Ishikawa (cell line): ENCODE measurements around the gene MAP1B.

ENCODE experiments used
- CEBPB ChIP-seq: IDR thresholded peaks from 2 replicates; pipeline ENCODE4 v1.6.1; 2012
- CREB1 ChIP-seq: IDR thresholded peaks from 2 replicates; pipeline ENCODE4 v1.6.1; 2012; ENCODE audit warnings: low read depth
- EP300 ChIP-seq: IDR thresholded peaks from 2 replicates; pipeline ENCODE4 v1.6.1; 2012; ENCODE audit warnings: borderline replicate concordance
- USF1 ChIP-seq: IDR thresholded peaks from 2 replicates; pipeline ENCODE4 v1.6.1; 2012
- YY1 ChIP-seq: IDR thresholded peaks from 2 replicates; pipeline ENCODE4 v1.6.1; 2012; ENCODE audit warnings: low read depth

- TF ChIP-seq CEBPB (no peak), EP300 (no peak), YY1 (no peak), USF1 (no peak), CREB1 (no peak)
Measured at GRCh38 chr5:72225741-72226140, 118.5 kb downstream of the MAP1B start.
